Measurements from ENCODE around the gene RNF214.

GRCh38 chr11:117248341-117248740 is 15.9 kb downstream of the RNF214 start:
- TF ChIP-seq CTCF (IDR thresholded peaks at IDR 0.05; ENCODE audit: poor library complexity): no peak
- no peak for TF ChIP-seq EZH2 (IDR thresholded peaks at IDR 0.05; ENCODE audit: borderline replicate concordance)
- TF ChIP-seq EZH2phosphoT487 (IDR thresholded peaks at IDR 0.05; ENCODE audit: low read depth, severe bottlenecking, unreplicated experiment): no peak

Data from hepatocyte (in vitro differentiated cells).